ENCODE results near the gene MSLN. TPM values are rescaled to one million over a fixed set of nuclear protein-coding genes. Genes with fewer than 3 reads are reported as not detected.

The MSLN gene
- total RNA-seq, 3 donors from 2014 or later (not counting 1 experiment from before 2014, with no cell fraction given): not detected

DNA sequence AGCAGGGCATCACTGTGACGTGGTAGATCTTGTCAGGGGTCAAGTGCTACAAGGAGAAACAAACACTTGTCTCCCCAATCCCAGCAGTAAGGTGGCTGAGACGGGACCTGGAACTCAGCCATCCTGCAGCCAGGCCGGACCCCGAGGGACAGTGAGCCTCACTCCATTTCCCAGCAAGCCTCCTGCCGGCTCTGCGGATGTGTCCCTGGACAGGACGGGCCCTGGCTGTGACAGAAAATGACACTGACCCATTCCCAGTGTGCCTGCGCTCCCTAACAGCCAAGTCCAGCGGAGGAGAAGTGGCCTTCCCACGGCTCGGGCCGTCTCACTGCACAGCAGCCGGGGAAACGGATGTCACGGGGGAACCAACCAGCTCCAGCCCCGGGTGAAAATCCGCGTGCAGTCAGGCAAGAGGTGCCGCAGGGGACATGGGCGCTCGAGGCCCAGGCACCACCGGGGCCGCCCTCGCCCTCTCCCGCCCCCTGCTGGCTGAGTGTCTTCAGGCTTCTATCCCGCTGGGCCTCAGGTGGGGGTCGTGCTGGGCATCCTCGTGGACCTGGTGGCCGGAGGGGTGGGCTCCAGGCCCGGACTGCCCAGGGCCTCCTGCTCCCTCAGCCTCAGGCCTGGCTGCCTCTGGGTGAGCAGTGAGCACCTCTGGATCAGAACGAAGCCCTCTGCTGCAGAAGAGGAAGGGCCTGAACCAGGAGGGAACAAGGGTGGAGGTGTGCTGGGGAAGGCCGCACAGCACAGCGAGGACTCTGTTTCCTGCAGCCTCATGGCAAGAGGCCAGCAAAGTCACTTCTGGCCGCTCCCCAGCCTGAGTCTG lies 26.9 kb upstream of the MSLN start:
- Histone ChIP-seq H3K9me3 (ENCODE audit: control insufficient read depth, insufficient read depth, low read length) (no peaks in the 10 kb centered on the region), H3K36me3 (ENCODE audit: control insufficient read depth, insufficient read depth, low read length) (peaks cover 26% of the 10 kb centered on the region), H3K4me3 (ENCODE audit: low read length) (no peak overlapping the region), H3K4me1 (ENCODE audit: control insufficient read depth, insufficient read depth, low read length) (peaks cover 1% of the 10 kb centered on the region), H3K27me3 (ENCODE audit: control insufficient read depth, insufficient read depth, low read length) (no peaks in the 10 kb centered on the region), H3K27ac (ENCODE audit: low read length) (no peak overlapping the region)
- ATAC-seq (peak in 2 of 3 donors; percentile 46 to 52), DNase-seq (peak in 1 of 2 donors; percentile 62)
- Mint-ChIP-seq H3K9me3 (no peaks in the 10 kb centered on the region), H3K4me1 (no peaks in the 10 kb centered on the region), H3K27ac (no peak overlapping the region), H3K36me3 (no peaks in the 10 kb centered on the region), H3K27me3 (ENCODE audit: low read depth in 2 of 2) (no peaks in the 10 kb centered on the region), H3K4me3 (no peak overlapping the region)
- peak; percentile 40 for TF ChIP-seq CTCF (IDR thresholded peaks at IDR 0.05)
- 95% methylated on average over 34 of the region's 34 CpGs for WGBS (ENCODE audit: insufficient coverage)
- intact Hi-C loops (cut with micrococcal nuclease): no loop called here

DNA sequence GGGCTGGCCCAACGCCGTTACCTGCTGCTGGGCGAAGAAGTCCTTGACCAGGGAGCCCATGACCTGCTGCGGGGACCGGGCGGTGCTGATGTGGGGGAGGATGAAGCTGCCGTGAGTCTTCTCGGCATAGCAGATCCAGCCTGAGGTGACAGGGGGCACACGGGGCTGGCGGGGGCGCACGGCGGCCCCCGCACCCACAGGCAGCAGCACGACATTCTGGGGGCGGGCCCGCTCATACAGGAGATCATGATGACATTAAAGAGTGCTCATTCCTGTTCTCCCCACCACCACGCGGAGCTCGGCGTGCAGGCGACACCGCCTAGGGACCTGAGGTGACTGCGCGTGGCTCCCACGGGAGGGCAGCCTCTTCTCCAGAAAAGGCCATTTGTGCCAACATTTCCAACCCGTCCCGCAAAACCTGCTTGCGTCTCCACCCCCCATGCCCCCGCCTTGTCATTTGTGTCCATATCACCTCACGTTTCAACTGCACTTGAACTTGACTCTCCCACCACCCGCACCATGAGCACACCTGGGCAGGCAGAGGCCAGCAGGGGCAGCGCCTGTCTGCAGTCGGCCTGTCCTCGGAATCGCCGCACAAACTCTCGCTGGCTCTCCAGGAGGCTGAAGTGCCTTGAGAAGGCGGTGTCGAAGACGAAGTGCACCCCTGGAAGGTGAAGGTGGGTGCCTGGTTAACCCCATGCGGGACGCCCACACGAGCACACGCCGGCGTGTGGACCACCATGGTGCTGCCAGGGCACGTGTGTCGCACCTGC lies 26.1 kb upstream of the MSLN start:
- Mint-ChIP-seq H3K4me1 (no peaks in the 10 kb centered on the region), H3K4me3 (no peak overlapping the region), H3K36me3 (no peaks in the 10 kb centered on the region), H3K9me3 (no peaks in the 10 kb centered on the region), H3K27me3 (ENCODE audit: low read depth in 2 of 2) (no peaks in the 10 kb centered on the region), H3K27ac (no peak overlapping the region)
- H3K27ac ChIP-seq (ENCODE audit: low read length): no peak overlapping the region
- ATAC-seq (no peak), DNase-seq (no peak)
- peaks cover 2% of the 10 kb centered on the region for H3K4me1 ChIP-seq (ENCODE audit: control insufficient read depth, insufficient read depth, low read length)
- WGBS (ENCODE audit: insufficient coverage): 94% methylated on average over 49 of the region's 49 CpGs
- intact Hi-C loops (cut with micrococcal nuclease): no loop called here
- no peak overlapping the region for H3K4me3 ChIP-seq (ENCODE audit: low read length)
- H3K36me3 ChIP-seq (ENCODE audit: control insufficient read depth, insufficient read depth, low read length): peaks cover 26% of the 10 kb centered on the region
- H3K27me3 ChIP-seq (ENCODE audit: control insufficient read depth, insufficient read depth, low read length): no peaks in the 10 kb centered on the region
- H3K9me3 ChIP-seq (ENCODE audit: control insufficient read depth, insufficient read depth, low read length): no peaks in the 10 kb centered on the region
- TF ChIP-seq CTCF (IDR thresholded peaks at IDR 0.05): no peak

GRCh38 chr16:734981-735881 lies 25.3 kb upstream of the MSLN start:
- no peaks in the 10 kb centered on the region for H3K9me3 Mint-ChIP-seq
- no peak overlapping the region for H3K4me3 Mint-ChIP-seq
- DNase-seq: no peak
- H3K27me3 Mint-ChIP-seq (ENCODE audit: low read depth in 2 of 2): no peaks in the 10 kb centered on the region
- intact Hi-C loops (cut with micrococcal nuclease): no loop called here
- 95% methylated on average over 25 of the region's 25 CpGs for WGBS (ENCODE audit: insufficient coverage)
- H3K36me3 Mint-ChIP-seq: no peaks in the 10 kb centered on the region
- no peak for TF ChIP-seq CTCF (IDR thresholded peaks at IDR 0.05)
- no peak overlapping the region for H3K27ac ChIP-seq (ENCODE audit: low read length)
- no peak overlapping the region for H3K27ac Mint-ChIP-seq
- H3K4me1 Mint-ChIP-seq: no peaks in the 10 kb centered on the region
- no peaks in the 10 kb centered on the region for H3K9me3 ChIP-seq (ENCODE audit: control insufficient read depth, insufficient read depth, low read length)
- peaks cover 26% of the 10 kb centered on the region for H3K36me3 ChIP-seq (ENCODE audit: control insufficient read depth, insufficient read depth, low read length)
- H3K4me3 ChIP-seq (ENCODE audit: low read length): no peak overlapping the region
- no peak for ATAC-seq
- H3K4me1 ChIP-seq (ENCODE audit: control insufficient read depth, insufficient read depth, low read length): peaks cover 10% of the 10 kb centered on the region
- no peaks in the 10 kb centered on the region for H3K27me3 ChIP-seq (ENCODE audit: control insufficient read depth, insufficient read depth, low read length)
